NT2/D1 (cell line): ENCODE results near the gene PROM1.

Experiments used
- SUZ12 ChIP-seq: IDR thresholded peaks from 2 replicates; pipeline ENCODE4 v1.6.1; 2011; ENCODE audit not compliant: insufficient read length, insufficient read depth; ENCODE audit errors: extremely low read depth
- YY1 ChIP-seq: IDR thresholded peaks from 2 replicates; pipeline ENCODE4 v1.6.1; 2011; ENCODE audit not compliant: insufficient read length, insufficient read depth
- ZNF274 ChIP-seq: IDR thresholded peaks from 2 replicates; pipeline ENCODE4 v1.6.1; 2011; ENCODE audit warnings: mild to moderate bottlenecking, low read depth, low read length

GRCh38 chr4:16062601-16063000 lies 21.2 kb downstream of the PROM1 start:
- TF ChIP-seq YY1 (no peak), ZNF274 (no peak), SUZ12 (no peak)
